Measurements from ENCODE around the gene HHAT.

GRCh38 chr1:210428696-210429095, 100.0 kb downstream of the HHAT start:
- TF ChIP-seq, protein P1, sequence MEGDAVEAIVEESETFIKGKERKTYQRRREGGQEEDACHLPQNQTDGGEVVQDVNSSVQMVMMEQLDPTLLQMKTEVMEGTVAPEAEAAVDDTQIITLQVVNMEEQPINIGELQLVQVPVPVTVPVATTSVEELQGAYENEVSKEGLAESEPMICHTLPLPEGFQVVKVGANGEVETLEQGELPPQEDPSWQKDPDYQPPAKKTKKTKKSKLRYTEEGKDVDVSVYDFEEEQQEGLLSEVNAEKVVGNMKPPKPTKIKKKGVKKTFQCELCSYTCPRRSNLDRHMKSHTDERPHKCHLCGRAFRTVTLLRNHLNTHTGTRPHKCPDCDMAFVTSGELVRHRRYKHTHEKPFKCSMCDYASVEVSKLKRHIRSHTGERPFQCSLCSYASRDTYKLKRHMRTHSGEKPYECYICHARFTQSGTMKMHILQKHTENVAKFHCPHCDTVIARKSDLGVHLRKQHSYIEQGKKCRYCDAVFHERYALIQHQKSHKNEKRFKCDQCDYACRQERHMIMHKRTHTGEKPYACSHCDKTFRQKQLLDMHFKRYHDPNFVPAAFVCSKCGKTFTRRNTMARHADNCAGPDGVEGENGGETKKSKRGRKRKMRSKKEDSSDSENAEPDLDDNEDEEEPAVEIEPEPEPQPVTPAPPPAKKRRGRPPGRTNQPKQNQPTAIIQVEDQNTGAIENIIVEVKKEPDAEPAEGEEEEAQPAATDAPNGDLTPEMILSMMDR (IDR thresholded peaks at IDR 0.05; ENCODE audit: low read length) = no peak
- TF ChIP-seq EZH2 (optimal IDR thresholded peaks at IDR 0.05; ENCODE audit: low read depth, low read length) (no peak), EZH2phosphoT487 (IDR thresholded peaks at IDR 0.05; ENCODE audit: low read length) (no peak)

Measured in MM.1S (cell line).